ENCODE data around the gene BMPR1B.

BMPR1B gene

DNA sequence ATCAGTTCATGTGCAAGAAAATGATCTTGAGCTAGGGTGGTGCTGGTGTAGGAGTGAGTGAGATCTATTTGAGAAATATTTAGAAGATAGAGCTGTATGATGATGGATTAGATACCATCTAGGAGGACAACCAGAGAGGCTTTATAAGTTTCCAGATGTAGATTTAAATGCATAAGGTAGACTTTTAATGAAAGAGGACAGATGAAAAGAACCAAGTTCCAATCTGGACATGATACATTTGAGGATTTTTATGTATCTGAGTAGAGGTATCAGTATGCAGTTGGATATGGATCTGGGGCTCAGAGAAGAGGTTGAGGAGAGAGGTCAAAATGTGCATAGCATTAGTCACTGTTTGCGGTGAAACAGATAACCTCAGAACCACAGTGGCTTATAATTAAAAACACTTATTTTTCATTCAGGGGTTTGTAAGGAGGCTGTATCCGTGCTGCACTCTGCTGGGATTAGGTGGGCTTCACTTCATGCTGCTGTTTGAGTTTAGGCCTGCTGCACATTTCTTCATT lies 348.7 kb downstream of the BMPR1B start:
- TF ChIP-seq ZFX (IDR thresholded peaks at IDR 0.05; ENCODE audit: borderline replicate concordance): no peak
- TF ChIP-seq, protein P1, sequence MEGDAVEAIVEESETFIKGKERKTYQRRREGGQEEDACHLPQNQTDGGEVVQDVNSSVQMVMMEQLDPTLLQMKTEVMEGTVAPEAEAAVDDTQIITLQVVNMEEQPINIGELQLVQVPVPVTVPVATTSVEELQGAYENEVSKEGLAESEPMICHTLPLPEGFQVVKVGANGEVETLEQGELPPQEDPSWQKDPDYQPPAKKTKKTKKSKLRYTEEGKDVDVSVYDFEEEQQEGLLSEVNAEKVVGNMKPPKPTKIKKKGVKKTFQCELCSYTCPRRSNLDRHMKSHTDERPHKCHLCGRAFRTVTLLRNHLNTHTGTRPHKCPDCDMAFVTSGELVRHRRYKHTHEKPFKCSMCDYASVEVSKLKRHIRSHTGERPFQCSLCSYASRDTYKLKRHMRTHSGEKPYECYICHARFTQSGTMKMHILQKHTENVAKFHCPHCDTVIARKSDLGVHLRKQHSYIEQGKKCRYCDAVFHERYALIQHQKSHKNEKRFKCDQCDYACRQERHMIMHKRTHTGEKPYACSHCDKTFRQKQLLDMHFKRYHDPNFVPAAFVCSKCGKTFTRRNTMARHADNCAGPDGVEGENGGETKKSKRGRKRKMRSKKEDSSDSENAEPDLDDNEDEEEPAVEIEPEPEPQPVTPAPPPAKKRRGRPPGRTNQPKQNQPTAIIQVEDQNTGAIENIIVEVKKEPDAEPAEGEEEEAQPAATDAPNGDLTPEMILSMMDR (IDR thresholded peaks at IDR 0.05): no peak
- H3K27ac ChIP-seq: no peak overlapping the region

DNA sequence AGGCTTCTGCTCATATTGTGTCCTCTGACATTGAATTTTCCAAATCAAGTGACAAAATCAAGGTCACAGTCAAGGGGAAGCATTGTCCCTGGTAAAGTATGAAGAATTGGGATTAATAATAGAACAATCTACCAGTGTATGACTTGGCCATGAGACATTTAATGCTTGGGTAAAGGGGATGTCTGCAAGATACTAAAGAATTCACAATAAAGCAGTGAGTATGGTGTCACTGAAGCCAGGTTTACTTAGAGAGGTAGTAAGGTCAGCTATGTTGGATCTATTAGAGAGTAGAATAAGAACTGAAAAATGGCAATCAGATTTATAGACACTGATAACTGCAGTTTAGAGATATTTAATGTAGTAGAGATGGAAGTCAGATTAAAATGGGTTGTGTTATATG lies 349.2 kb downstream of the BMPR1B start:
- H3K27ac ChIP-seq: no peak overlapping the region
- no peak for TF ChIP-seq ZFX (IDR thresholded peaks at IDR 0.05; ENCODE audit: borderline replicate concordance)
- TF ChIP-seq, protein P1 (IDR thresholded peaks at IDR 0.05): no peak

DNA sequence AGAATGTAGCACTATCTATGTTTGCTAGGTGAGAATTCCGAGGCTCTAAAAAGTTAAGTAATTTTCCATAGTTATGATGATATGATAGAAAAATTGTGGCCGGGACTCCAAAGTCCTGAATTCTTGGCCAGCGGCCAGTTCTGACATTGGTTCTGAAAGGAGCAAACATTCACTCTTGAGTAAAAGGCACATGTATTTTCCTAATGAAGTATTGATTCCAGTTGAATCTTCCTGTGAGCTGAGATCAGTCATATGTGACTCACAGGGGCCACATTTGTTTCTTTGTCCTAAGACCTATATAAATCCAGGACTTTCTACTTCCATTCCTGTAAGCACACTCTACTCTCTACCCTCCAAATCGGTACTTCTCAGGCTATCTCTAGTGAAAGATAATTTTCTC lies 349.9 kb downstream of the BMPR1B start:
- no peak overlapping the region for H3K27ac ChIP-seq
- no peak for TF ChIP-seq ZFX (IDR thresholded peaks at IDR 0.05; ENCODE audit: borderline replicate concordance)
- TF ChIP-seq, protein P1 (IDR thresholded peaks at IDR 0.05): no peak

DNA sequence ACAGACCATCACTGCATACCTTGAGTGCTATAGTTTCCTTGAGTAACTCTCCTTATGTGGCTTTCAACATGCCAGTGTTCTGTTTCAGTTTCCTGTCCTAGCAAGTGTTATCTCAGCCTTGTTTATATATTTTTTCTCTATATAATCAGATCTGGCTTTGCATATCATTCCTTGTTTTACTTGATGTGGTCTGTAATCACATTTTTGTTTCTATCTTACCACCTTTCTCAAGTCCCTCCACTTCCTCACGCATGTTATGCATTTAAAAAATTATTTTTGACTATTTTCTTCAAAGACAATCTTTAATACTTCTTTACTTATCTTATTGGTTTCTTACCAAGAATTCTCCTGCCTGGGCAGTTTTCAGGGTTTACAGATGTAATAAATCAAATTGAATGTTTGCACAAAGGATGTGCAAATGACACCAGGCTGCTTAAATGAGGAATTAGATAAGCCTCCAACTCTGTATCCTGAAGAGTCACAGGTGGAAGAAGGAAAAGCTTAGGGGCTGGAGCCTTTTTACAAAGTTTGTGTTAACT lies 351.2 kb downstream of the BMPR1B start:
- H3K27ac ChIP-seq: peak overlapping the region; percentile 21; the same call in 1 of the 2 replicates
- TF ChIP-seq ZFX (IDR thresholded peaks at IDR 0.05; ENCODE audit: borderline replicate concordance): no peak
- TF ChIP-seq, protein P1 (IDR thresholded peaks at IDR 0.05): no peak

DNA sequence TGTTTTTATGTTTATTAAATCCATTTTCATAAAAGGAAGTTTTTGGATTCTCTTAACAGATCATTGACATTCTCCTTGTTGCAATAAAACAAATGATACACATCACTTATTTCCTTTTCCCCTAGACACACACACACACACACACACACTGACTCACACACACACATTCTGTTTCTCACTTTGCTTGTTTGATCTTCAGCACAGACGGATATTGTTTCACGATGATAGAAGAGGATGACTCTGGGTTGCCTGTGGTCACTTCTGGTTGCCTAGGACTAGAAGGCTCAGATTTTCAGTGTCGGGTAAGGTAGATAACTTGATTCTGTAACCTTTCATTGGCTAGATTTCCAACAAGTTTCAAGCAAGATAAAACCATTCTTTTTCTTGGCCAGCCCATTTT lies 356.8 kb downstream of the BMPR1B start:
- H3K27ac ChIP-seq: no peak overlapping the region
- no peak for TF ChIP-seq ZFX (IDR thresholded peaks at IDR 0.05; ENCODE audit: borderline replicate concordance)

DNA sequence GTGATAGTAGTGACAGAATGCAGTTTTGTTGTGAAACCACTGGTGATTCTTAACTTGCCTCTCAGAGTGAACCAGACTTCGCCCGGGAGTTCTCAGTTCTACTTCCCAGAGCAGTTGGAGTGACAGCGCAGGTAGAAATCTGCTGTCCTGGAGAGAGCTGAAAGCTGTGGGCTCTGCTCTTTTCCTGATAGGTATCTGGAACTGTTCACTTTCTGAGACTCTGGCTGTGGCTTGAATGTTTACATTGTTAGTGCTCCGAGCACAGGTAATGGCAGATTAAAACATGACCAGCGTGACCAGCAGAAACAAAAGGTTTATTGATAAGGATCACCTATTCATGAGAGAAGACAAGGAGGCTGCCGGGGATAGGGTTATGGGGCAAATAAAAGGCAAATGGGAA lies 360.7 kb downstream of the BMPR1B start:
- no peak for TF ChIP-seq ZFX (IDR thresholded peaks at IDR 0.05; ENCODE audit: borderline replicate concordance)
- TF ChIP-seq, protein P1 (IDR thresholded peaks at IDR 0.05): no peak
- H3K27ac ChIP-seq: 0 out of 2 replicates have a peak overlapping the region, but pooled peaks have one; percentile 31

DNA sequence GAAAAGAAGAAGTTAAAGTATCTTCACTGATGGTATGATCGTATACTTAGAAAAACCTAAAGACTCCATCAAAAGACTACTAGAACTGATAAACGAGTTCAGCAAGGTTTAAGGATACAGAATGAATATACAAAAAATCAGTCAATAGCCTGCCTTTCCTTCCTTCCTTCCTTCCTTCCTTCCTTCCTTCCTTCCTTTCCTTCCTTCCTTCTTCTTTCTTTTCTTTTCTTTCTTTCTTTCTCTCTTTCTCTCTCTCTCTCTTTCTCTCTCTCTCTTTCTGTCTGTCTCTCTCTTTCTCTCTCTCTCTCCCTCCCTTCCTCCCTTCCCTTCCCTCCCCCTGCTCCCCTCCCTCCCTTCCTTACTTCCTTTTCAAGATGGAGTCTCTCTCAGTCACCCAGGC lies 362.7 kb downstream of the BMPR1B start:
- no peak for TF ChIP-seq ZFX (IDR thresholded peaks at IDR 0.05; ENCODE audit: borderline replicate concordance)
- TF ChIP-seq, protein P1 (IDR thresholded peaks at IDR 0.05): no peak
- no peak overlapping the region for H3K27ac ChIP-seq

DNA sequence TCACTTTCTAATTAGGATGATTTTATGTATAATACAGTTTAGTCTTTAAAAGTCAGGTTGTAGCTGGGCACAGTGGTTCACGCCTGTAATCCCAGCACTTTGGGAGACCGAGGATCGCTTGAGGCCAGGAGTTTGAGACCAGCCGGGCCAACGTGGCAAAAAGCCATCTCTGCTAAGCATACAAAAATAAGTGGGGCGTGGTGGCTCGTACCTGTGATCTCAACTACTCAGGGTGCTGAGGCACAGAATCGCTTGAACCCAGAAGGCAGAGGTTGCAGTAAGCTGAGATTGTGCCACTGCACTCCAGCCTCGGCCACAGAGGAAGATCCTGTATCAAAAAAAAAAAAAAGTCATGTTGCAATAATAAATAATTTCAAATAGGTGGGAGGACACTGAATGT lies 364.2 kb downstream of the BMPR1B start:
- no peak overlapping the region for H3K27ac ChIP-seq
- TF ChIP-seq ZFX (IDR thresholded peaks at IDR 0.05; ENCODE audit: borderline replicate concordance): no peak
